DOHH2 (cell line): Measurements from ENCODE around the gene ARHGEF12.

Source experiments
- H3F3A ChIP-seq: fragments of 200-600 bp; sonication (generic), shearing (Covaris generic); 2 replicates; pipeline ENCODE4 v1.6.0; 2016; ENCODE audit warnings: antibody characterized with exemption, mild to moderate bottlenecking; ENCODE audit not compliant: control insufficient read depth, insufficient read depth
- H3K27ac ChIP-seq: fragments of 200-600 bp; sonication (generic); 2 replicates; pipeline ENCODE4 v1.5.1; 2014; ENCODE audit warnings: low read depth, mild to moderate bottlenecking, low read length, moderate library complexity
- H3K27me3 ChIP-seq: fragments of 200-600 bp; sonication (generic); 2 replicates; pipeline ENCODE4 v1.6.1; 2014; ENCODE audit warnings: mild to moderate bottlenecking, low read length, mixed read lengths; ENCODE audit not compliant: control insufficient read depth
- H3K36me3 ChIP-seq: fragments of 200-600 bp; sonication (generic); 2 replicates; pipeline ENCODE4 v1.6.1; 2014; ENCODE audit warnings: mild to moderate bottlenecking, low read length, moderate library complexity, mixed read lengths; ENCODE audit not compliant: control insufficient read depth
- H3K4me1 ChIP-seq: fragments of 200-600 bp; sonication (generic); 2 replicates; pipeline ENCODE4 v1.6.1; 2014; ENCODE audit warnings: mild to moderate bottlenecking, low read length, mixed read lengths; ENCODE audit not compliant: control insufficient read depth
- H3K4me2 ChIP-seq: fragments of 200-600 bp; sonication (generic); 2 replicates; pipeline ENCODE4 v1.6.0; 2014; ENCODE audit warnings: mild to moderate bottlenecking, low read length, moderate library complexity
- H3K4me3 ChIP-seq: fragments of 200-600 bp; sonication (generic); 2 replicates; pipeline ENCODE4 v1.5.1; 2014; ENCODE audit warnings: mild to moderate bottlenecking, low read length, mixed read lengths
- H3K79me2 ChIP-seq: fragments of 200-600 bp; sonication (generic); 2 replicates; pipeline ENCODE4 v1.6.1; 2014; ENCODE audit warnings: mild to moderate bottlenecking, low read length, mixed read lengths; ENCODE audit not compliant: control insufficient read depth
- H3K9me2 ChIP-seq: fragments of 200-600 bp; sonication (generic); replicated peaks from 2 replicates; pipeline ENCODE4 v1.6.1; 2014; ENCODE audit warnings: mild to moderate bottlenecking, low read length, mixed read lengths; ENCODE audit not compliant: control insufficient read depth
- H3K9me3 ChIP-seq: fragments of 200-600 bp; sonication (generic); 2 replicates; pipeline ENCODE4 v1.6.1; 2014; ENCODE audit warnings: antibody characterized with exemption, low read length, mixed read lengths; ENCODE audit not compliant: control insufficient read depth, insufficient read depth
- H4K20me1 ChIP-seq: fragments of 200-600 bp; sonication (generic); 2 replicates; pipeline ENCODE4 v1.6.0; 2014; ENCODE audit warnings: low read depth, mild to moderate bottlenecking, antibody characterized with exemption, low read length, moderate library complexity; ENCODE audit not compliant: control insufficient read depth, insufficient read depth
- EZH2phosphoT487 ChIP-seq: fragments of 200-600 bp; sonication (generic); IDR thresholded peaks from 2 replicates; pipeline ENCODE4 v1.6.1; 2017; ENCODE audit warnings: borderline replicate concordance, mild to moderate bottlenecking, antibody characterized with exemption, low read length, moderate library complexity, mixed read lengths
- TF ChIP-seq, protein P1 (sequence below): fragments of 200-600 bp; sonication (generic); IDR thresholded peaks from one replicate; pipeline ENCODE4 v1.5.1; 2014; ENCODE audit warnings: antibody characterized with exemption, mild to moderate bottlenecking, low read depth, low read length; ENCODE audit not compliant: poor library complexity, severe bottlenecking

Gene ARHGEF12

DNA sequence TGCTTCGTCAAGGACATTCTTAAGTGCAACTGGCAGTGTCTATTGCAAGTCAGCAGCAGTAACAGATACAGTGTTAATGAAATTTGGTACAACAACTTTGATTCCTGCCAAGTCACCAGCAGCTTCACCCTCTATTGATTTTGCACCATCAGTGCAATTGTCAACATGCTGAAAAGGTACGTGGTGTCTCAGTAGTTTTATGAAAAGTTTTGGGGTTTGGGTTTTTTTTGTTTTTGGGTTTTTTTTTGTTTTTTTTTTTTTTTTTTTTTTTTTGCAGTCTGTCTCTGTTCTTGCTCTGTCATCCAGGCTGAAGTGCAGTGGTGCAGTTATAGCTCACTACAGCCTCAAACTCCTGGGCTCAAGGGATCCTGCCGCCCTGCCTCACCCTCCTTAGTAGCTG lies 156.3 kb downstream of the ARHGEF12 start:
- H3K79me2 ChIP-seq, result no peaks in the 10 kb centered on the region
- no peaks in the 10 kb centered on the region for H3F3A ChIP-seq
- no peak overlapping the region for H3K4me3 ChIP-seq
- H3K9me2 ChIP-seq, result no peaks in the 10 kb centered on the region
- no peaks in the 10 kb centered on the region for H4K20me1 ChIP-seq
- no peaks in the 10 kb centered on the region for H3K9me3 ChIP-seq
- no peak overlapping the region for H3K27ac ChIP-seq
- TF ChIP-seq EZH2phosphoT487, result no peak
- TF ChIP-seq, protein P1, sequence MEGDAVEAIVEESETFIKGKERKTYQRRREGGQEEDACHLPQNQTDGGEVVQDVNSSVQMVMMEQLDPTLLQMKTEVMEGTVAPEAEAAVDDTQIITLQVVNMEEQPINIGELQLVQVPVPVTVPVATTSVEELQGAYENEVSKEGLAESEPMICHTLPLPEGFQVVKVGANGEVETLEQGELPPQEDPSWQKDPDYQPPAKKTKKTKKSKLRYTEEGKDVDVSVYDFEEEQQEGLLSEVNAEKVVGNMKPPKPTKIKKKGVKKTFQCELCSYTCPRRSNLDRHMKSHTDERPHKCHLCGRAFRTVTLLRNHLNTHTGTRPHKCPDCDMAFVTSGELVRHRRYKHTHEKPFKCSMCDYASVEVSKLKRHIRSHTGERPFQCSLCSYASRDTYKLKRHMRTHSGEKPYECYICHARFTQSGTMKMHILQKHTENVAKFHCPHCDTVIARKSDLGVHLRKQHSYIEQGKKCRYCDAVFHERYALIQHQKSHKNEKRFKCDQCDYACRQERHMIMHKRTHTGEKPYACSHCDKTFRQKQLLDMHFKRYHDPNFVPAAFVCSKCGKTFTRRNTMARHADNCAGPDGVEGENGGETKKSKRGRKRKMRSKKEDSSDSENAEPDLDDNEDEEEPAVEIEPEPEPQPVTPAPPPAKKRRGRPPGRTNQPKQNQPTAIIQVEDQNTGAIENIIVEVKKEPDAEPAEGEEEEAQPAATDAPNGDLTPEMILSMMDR, result no peak
- H3K36me3 ChIP-seq, result no peaks in the 10 kb centered on the region
- H3K4me2 ChIP-seq, result no peak overlapping the region
- H3K27me3 ChIP-seq, result no peaks in the 10 kb centered on the region
- H3K4me1 ChIP-seq, result no peaks in the 10 kb centered on the region

DNA sequence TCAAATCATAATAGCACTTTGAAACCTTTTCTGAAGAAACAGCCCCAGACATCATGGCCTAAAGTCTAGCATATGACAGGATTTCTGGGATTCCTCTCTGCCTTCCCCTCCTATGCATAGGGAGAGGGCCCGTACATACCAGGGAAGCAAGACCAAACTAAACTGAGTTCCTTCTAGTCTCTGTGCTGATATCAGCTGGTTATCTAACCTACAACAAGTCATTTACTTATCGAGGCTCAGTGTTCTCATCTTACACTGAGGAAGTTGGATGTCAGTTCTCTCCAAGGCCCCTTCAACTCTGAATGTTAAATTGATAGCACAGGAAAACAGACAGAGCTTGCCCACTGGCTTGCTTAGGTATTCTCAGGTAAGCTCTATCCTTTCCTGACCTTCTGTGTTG lies 158.4 kb downstream of the ARHGEF12 start:
- no peak overlapping the region for H3K4me3 ChIP-seq
- H3K9me3 ChIP-seq, result no peaks in the 10 kb centered on the region
- no peak overlapping the region for H3K4me2 ChIP-seq
- no peaks in the 10 kb centered on the region for H3K9me2 ChIP-seq
- H3K27ac ChIP-seq, result no peak overlapping the region
- H4K20me1 ChIP-seq, result no peaks in the 10 kb centered on the region
- H3K36me3 ChIP-seq, result no peaks in the 10 kb centered on the region
- no peaks in the 10 kb centered on the region for H3F3A ChIP-seq
- no peaks in the 10 kb centered on the region for H3K79me2 ChIP-seq
- H3K27me3 ChIP-seq, result no peaks in the 10 kb centered on the region
- TF ChIP-seq EZH2phosphoT487, result no peak
- TF ChIP-seq, protein P1, result no peak
- no peaks in the 10 kb centered on the region for H3K4me1 ChIP-seq

DNA sequence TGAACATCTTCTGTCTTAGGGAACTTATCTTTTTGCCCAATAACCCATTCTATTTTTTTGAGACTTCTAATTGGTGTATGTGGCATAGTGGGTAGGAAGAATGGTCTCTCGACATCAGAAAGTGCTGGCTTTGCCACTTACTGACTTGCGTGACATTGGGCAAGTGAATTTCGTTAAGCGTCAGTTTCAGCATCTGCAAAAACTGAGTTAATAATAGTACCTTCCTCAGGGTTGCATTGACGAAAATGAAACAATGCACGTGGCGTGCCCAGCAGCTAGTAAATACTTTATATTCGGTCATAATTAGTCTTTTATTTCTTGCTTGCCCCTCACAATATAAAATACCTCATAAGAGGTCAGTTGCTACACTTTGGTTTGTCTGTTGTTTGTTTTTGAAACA lies 162.9 kb downstream of the ARHGEF12 start:
- Histone ChIP-seq H3K4me3 (no peak overlapping the region), H3K79me2 (no peaks in the 10 kb centered on the region), H3K9me2 (no peaks in the 10 kb centered on the region), H3F3A (no peaks in the 10 kb centered on the region), H3K27ac (no peak overlapping the region), H3K9me3 (no peaks in the 10 kb centered on the region), H4K20me1 (no peaks in the 10 kb centered on the region), H3K36me3 (no peaks in the 10 kb centered on the region), H3K27me3 (peaks cover 4% of the 10 kb centered on the region; the same call in 1 of the 2 replicates), H3K4me2 (no peak overlapping the region), H3K4me1 (no peaks in the 10 kb centered on the region)
- no peak for TF ChIP-seq EZH2phosphoT487
- TF ChIP-seq, protein P1, result no peak

DNA sequence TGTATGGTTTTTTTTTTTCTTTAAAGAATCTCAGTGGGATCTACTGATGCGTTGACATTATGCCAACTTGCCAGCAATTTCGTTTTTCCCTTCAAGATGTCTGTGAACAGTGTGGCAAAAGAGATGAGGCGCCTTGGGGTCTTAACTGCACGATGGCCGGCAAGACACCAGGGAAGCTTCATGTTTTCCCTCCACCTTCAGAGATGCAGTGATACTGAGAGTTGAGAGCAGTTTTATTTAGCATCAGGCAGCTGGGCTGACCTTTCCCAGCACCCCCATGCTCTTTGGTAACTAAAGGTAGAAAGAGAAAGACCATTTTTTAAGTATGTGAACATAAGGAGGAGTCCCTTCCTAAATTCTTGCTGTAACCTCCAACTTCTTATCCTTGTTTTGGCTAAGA lies 163.6 kb downstream of the ARHGEF12 start:
- no peaks in the 10 kb centered on the region for H3K79me2 ChIP-seq
- H3K27ac ChIP-seq, result no peak overlapping the region
- no peaks in the 10 kb centered on the region for H3K36me3 ChIP-seq
- H3K4me3 ChIP-seq, result no peak overlapping the region
- no peaks in the 10 kb centered on the region for H4K20me1 ChIP-seq
- no peaks in the 10 kb centered on the region for H3K9me2 ChIP-seq
- H3K4me1 ChIP-seq, result no peaks in the 10 kb centered on the region
- no peaks in the 10 kb centered on the region for H3K9me3 ChIP-seq
- TF ChIP-seq, protein P1, result no peak
- no peak for TF ChIP-seq EZH2phosphoT487
- no peak overlapping the region for H3K4me2 ChIP-seq
- H3K27me3 ChIP-seq, result peaks cover 6% of the 10 kb centered on the region
- H3F3A ChIP-seq, result no peaks in the 10 kb centered on the region
